Stimulated activated naive CD8-positive, alpha-beta T cell treated with anti-CD3 and anti-CD28 coated beads, Interleukin-15, Interleukin-2, amounts not matched to agents 100 ng/mL and 50 ng/mL, for 24 hours (primary cell): Measurements from ENCODE around the gene CD58.

Experiments
- H3K27ac Mint-ChIP-seq: one replicate; pipeline ENCODE4 v1.8.0; 2021; ENCODE audit warnings: mild to moderate bottlenecking, mixed read lengths
- H3K27me3 Mint-ChIP-seq: one replicate; pipeline ENCODE4 v1.8.0; 2021; ENCODE audit warnings: mixed read lengths
- H3K36me3 Mint-ChIP-seq: one replicate; pipeline ENCODE4 v1.8.0; 2021; ENCODE audit warnings: low read depth, mixed read lengths
- H3K4me1 Mint-ChIP-seq: one replicate; pipeline ENCODE4 v1.8.0; 2021; ENCODE audit warnings: low read depth, mixed read lengths
- H3K4me3 Mint-ChIP-seq: one replicate; pipeline ENCODE4 v1.8.0; 2021; ENCODE audit warnings: mild to moderate bottlenecking, mixed read lengths
- H3K9me3 Mint-ChIP-seq: one replicate; pipeline ENCODE4 v1.8.0; 2021; ENCODE audit warnings: mixed read lengths

CD58 gene

GRCh38 chr1:116581323-116581885 is 10.6 kb upstream of the CD58 start:
- Mint-ChIP-seq H3K36me3 (no peaks in the 10 kb centered on the region), H3K27me3 (no peaks in the 10 kb centered on the region), H3K27ac (no peak overlapping the region), H3K4me1 (peaks cover 7% of the 10 kb centered on the region), H3K4me3 (no peak overlapping the region), H3K9me3 (no peaks in the 10 kb centered on the region)

GRCh38 chr1:116580446-116581322 is 9.9 kb upstream of the CD58 start:
- Mint-ChIP-seq H3K4me1 (peaks cover 2% of the 10 kb centered on the region), H3K27ac (no peak overlapping the region), H3K27me3 (no peaks in the 10 kb centered on the region), H3K9me3 (no peaks in the 10 kb centered on the region), H3K36me3 (no peaks in the 10 kb centered on the region), H3K4me3 (no peak overlapping the region)

- Mint-ChIP-seq H3K27ac (no peak overlapping the region), H3K4me1 (peaks cover 12% of the 10 kb centered on the region), H3K9me3 (no peaks in the 10 kb centered on the region), H3K36me3 (no peaks in the 10 kb centered on the region), H3K27me3 (no peaks in the 10 kb centered on the region), H3K4me3 (no peak overlapping the region)
Measured at GRCh38 chr1:116579259-116579875, 8.5 kb upstream of the CD58 start.

- peaks cover 4% of the 10 kb centered on the region for H3K27me3 Mint-ChIP-seq
- H3K4me1 Mint-ChIP-seq: peaks cover 20% of the 10 kb centered on the region
- no peaks in the 10 kb centered on the region for H3K9me3 Mint-ChIP-seq
- no peak overlapping the region for H3K27ac Mint-ChIP-seq
- H3K36me3 Mint-ChIP-seq: no peaks in the 10 kb centered on the region
- no peak overlapping the region for H3K4me3 Mint-ChIP-seq
Measured at GRCh38 chr1:116578581-116578980, 7.8 kb upstream of the CD58 start.

GRCh38 chr1:116577759-116578314 is 7.0 kb upstream of the CD58 start:
- peaks cover 26% of the 10 kb centered on the region for H3K4me1 Mint-ChIP-seq
- no peaks in the 10 kb centered on the region for H3K9me3 Mint-ChIP-seq
- no peak overlapping the region for H3K4me3 Mint-ChIP-seq
- H3K27ac Mint-ChIP-seq: no peak overlapping the region
- H3K27me3 Mint-ChIP-seq: peaks cover 4% of the 10 kb centered on the region
- H3K36me3 Mint-ChIP-seq: no peaks in the 10 kb centered on the region

- peaks cover 14% of the 10 kb centered on the region for H3K27me3 Mint-ChIP-seq
- no peaks in the 10 kb centered on the region for H3K9me3 Mint-ChIP-seq
- no peak overlapping the region for H3K27ac Mint-ChIP-seq
- peaks cover 47% of the 10 kb centered on the region for H3K4me1 Mint-ChIP-seq
- peaks cover 5% of the 10 kb centered on the region for H3K36me3 Mint-ChIP-seq
- no peak overlapping the region for H3K4me3 Mint-ChIP-seq
Measured at GRCh38 chr1:116574581-116575291, 3.9 kb upstream of the CD58 start.

GRCh38 chr1:116573431-116574095 is 2.7 kb upstream of the CD58 start:
- peaks cover 58% of the 10 kb centered on the region for H3K4me1 Mint-ChIP-seq
- peaks cover 14% of the 10 kb centered on the region for H3K27me3 Mint-ChIP-seq
- H3K36me3 Mint-ChIP-seq: peaks cover 15% of the 10 kb centered on the region
- H3K4me3 Mint-ChIP-seq: no peak overlapping the region
- no peak overlapping the region for H3K27ac Mint-ChIP-seq
- H3K9me3 Mint-ChIP-seq: no peaks in the 10 kb centered on the region

- Mint-ChIP-seq H3K4me3 (no peak overlapping the region), H3K9me3 (no peaks in the 10 kb centered on the region), H3K27me3 (peaks cover 14% of the 10 kb centered on the region), H3K4me1 (peaks cover 65% of the 10 kb centered on the region), H3K27ac (no peak overlapping the region), H3K36me3 (peaks cover 18% of the 10 kb centered on the region)
Measured at GRCh38 chr1:116572771-116573430, 2.1 kb upstream of the CD58 start.

- peak overlapping the region; percentile 91 for H3K4me3 Mint-ChIP-seq
- H3K27me3 Mint-ChIP-seq: peaks cover 14% of the 10 kb centered on the region
- no peaks in the 10 kb centered on the region for H3K9me3 Mint-ChIP-seq
- H3K36me3 Mint-ChIP-seq: peaks cover 20% of the 10 kb centered on the region
- H3K4me1 Mint-ChIP-seq: peaks cover 70% of the 10 kb centered on the region
- H3K27ac Mint-ChIP-seq: peak overlapping the region; percentile 42
Measured at GRCh38 chr1:116572099-116572498, 1.3 kb upstream of the CD58 start.

- H3K27me3 Mint-ChIP-seq: peaks cover 14% of the 10 kb centered on the region
- peak overlapping the region; percentile 95 for H3K27ac Mint-ChIP-seq
- no peaks in the 10 kb centered on the region for H3K9me3 Mint-ChIP-seq
- peak overlapping the region; percentile 91 for H3K4me3 Mint-ChIP-seq
- peaks cover 22% of the 10 kb centered on the region for H3K36me3 Mint-ChIP-seq
- H3K4me1 Mint-ChIP-seq: peaks cover 76% of the 10 kb centered on the region
Measured at GRCh38 chr1:116571215-116571919, 541 bp upstream of the CD58 start.

GRCh38 chr1:116569776-116570357 is 959 bp downstream of the CD58 start:
- H3K4me1 Mint-ChIP-seq: peaks cover 78% of the 10 kb centered on the region
- peak overlapping the region; percentile 91 for H3K4me3 Mint-ChIP-seq
- H3K27me3 Mint-ChIP-seq: peaks cover 14% of the 10 kb centered on the region
- H3K9me3 Mint-ChIP-seq: no peaks in the 10 kb centered on the region
- H3K36me3 Mint-ChIP-seq: peaks cover 33% of the 10 kb centered on the region
- peak overlapping the region; percentile 90 for H3K27ac Mint-ChIP-seq

GRCh38 chr1:116569381-116569670 is 1.5 kb downstream of the CD58 start:
- Mint-ChIP-seq H3K9me3 (peaks cover under 1% of the 10 kb centered on the region), H3K27me3 (peaks cover 14% of the 10 kb centered on the region), H3K4me3 (peak overlapping the region; percentile 91), H3K36me3 (peaks cover 39% of the 10 kb centered on the region), H3K27ac (peak overlapping the region; percentile 90), H3K4me1 (peaks cover 78% of the 10 kb centered on the region)

GRCh38 chr1:116568662-116569380 is 2.0 kb downstream of the CD58 start:
- Mint-ChIP-seq H3K36me3 (peaks cover 44% of the 10 kb centered on the region), H3K27me3 (peaks cover 11% of the 10 kb centered on the region), H3K4me3 (peak overlapping the region; percentile 91), H3K4me1 (peaks cover 78% of the 10 kb centered on the region), H3K9me3 (peaks cover 6% of the 10 kb centered on the region), H3K27ac (no peak overlapping the region)
